ENCODE results near the gene LARP4B.

Gene LARP4B

DNA sequence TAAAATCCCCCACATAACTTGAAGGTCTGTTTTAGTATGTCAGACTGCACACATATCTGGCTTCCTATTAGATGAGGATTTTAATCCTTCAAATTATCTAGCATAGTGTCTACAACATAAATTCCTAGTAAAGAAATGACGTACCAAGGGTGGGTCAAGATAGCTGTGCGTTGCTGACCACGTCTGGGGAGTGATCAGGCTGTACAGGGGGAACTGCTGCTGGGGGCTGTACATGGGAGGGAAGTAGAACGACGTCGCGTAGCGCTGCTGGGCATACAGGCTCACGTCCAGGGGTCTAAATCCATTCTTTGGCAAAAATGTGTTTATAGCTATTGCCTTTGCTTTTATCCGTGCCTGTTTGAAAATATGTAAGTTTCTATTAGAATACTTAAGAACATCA is 102.3 kb downstream of the LARP4B start:
- H3K4me3 ChIP-seq (ENCODE audit: low read length in 2 of 2) = no peak overlapping the region
- peaks cover 43% of the 10 kb centered on the region in 2 donors for H3K36me3 ChIP-seq (ENCODE audit: control insufficient read depth in 2 of 2, insufficient read depth in 2 of 2, low read length in 2 of 2)
- H3K9ac ChIP-seq (ENCODE audit: low read length in 2 of 2) = no peak overlapping the region
- H3K27ac ChIP-seq (ENCODE audit: low read length) = no peak overlapping the region
- no peaks in the 10 kb centered on the region for H3K9me3 ChIP-seq (ENCODE audit: control insufficient read depth in 2 of 2, low read length in 2 of 2)
- H3K27me3 ChIP-seq (ENCODE audit: control insufficient read depth in 1 of 2, insufficient read depth in 2 of 2, low read length in 2 of 2) = no peaks in the 10 kb centered on the region
- no peaks in the 10 kb centered on the region for H3K4me1 ChIP-seq (ENCODE audit: control insufficient read depth, insufficient read depth, low read length)

DNA sequence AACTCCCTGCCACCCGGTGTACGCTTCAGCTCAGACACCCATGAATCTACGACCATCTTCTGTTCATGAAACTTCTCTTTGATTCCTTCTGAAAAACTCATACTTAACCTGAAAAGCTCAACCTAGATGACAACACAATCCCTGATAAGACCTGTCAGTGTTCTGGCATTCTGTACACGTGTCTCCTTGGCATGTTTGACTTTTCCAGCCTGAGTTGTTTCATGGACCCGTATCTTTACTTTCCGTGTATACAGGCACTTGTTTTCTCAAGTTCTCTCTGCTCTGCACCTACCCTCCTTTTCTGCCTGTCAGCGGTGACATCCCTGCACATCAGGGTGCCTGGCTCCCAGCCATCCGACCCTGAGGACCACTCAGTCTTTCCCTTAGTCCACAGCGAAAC is 103.3 kb downstream of the LARP4B start:
- H3K9me3 ChIP-seq (ENCODE audit: control insufficient read depth in 2 of 2, low read length in 2 of 2) = no peaks in the 10 kb centered on the region
- H3K36me3 ChIP-seq (ENCODE audit: control insufficient read depth in 2 of 2, insufficient read depth in 2 of 2, low read length in 2 of 2) = peaks cover 53% of the 10 kb centered on the region in 2 donors

DNA sequence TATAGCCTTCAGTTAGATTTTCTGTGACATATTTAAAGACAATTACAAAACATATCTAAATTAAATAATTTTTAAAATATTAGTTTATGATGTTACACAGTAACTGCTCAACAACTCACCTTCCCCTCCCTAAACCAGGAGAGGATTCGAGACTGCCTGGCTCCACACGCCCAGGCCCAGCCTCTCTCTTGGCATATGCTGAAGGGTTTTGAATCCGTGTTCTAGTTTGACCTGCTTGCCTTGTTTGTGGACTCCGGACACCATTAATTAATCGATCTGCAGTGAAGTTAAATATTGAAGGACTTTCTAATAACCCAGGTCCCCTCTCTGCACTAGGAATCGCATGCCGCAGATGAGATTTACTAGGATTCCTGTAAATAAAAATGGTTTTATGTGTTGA is 106.6 kb downstream of the LARP4B start:
- Histone ChIP-seq H3K4me3 (ENCODE audit: low read length in 2 of 2) (no peak overlapping the region), H3K36me3 (ENCODE audit: control insufficient read depth in 2 of 2, insufficient read depth in 2 of 2, low read length in 2 of 2) (peaks cover 67 to 73% of the 10 kb centered on the region in 2 donors)

More for the DNA sequence above, 103.3 kb downstream of the LARP4B start:
- no peaks in the 10 kb centered on the region for H3K27me3 ChIP-seq (ENCODE audit: control insufficient read depth in 1 of 2, insufficient read depth in 2 of 2, low read length in 2 of 2)
- H3K9ac ChIP-seq (ENCODE audit: low read length in 2 of 2) = no peak overlapping the region
- H3K4me3 ChIP-seq (ENCODE audit: low read length in 2 of 2) = no peak overlapping the region
- no peaks in the 10 kb centered on the region for H3K4me1 ChIP-seq (ENCODE audit: control insufficient read depth, insufficient read depth, low read length)
- H3K27ac ChIP-seq (ENCODE audit: low read length) = no peak overlapping the region

DNA sequence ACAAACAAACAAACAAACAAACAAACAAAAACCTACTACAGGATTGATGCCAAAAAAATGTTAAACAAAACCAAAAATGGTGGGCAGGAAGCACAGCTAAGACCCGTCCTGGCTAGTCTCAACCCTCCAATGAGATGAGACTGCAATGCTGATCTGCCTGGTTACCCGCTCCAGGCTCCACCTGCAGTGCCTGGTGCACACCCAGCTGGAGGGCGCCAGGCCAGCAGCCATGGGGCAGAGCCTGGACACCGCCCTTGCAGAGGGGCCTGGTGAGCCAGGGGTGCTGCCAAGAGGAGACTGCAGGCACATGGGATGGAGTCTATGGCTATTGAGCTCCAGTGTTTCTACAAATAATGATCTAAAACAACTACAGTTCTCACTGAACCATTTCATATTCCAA is 107.0 kb downstream of the LARP4B start:
- Histone ChIP-seq H3K27ac (ENCODE audit: low read length) (no peak overlapping the region), H3K4me3 (ENCODE audit: low read length in 2 of 2) (no peak overlapping the region), H3K9me3 (ENCODE audit: control insufficient read depth in 2 of 2, low read length in 2 of 2) (no peaks in the 10 kb centered on the region), H3K36me3 (ENCODE audit: control insufficient read depth in 2 of 2, insufficient read depth in 2 of 2, low read length in 2 of 2) (peaks cover 72 to 76% of the 10 kb centered on the region in 2 donors), H3K27me3 (ENCODE audit: control insufficient read depth in 1 of 2, insufficient read depth in 2 of 2, low read length in 2 of 2) (no peaks in the 10 kb centered on the region), H3K4me1 (ENCODE audit: control insufficient read depth, insufficient read depth, low read length) (no peaks in the 10 kb centered on the region), H3K9ac (ENCODE audit: low read length in 2 of 2) (no peak overlapping the region)

More for the DNA sequence above, 106.6 kb downstream of the LARP4B start:
- Histone ChIP-seq H3K27ac (ENCODE audit: low read length) (no peak overlapping the region), H3K27me3 (ENCODE audit: control insufficient read depth in 1 of 2, insufficient read depth in 2 of 2, low read length in 2 of 2) (no peaks in the 10 kb centered on the region), H3K9ac (ENCODE audit: low read length in 2 of 2) (no peak overlapping the region), H3K4me1 (ENCODE audit: control insufficient read depth, insufficient read depth, low read length) (no peaks in the 10 kb centered on the region), H3K9me3 (ENCODE audit: control insufficient read depth in 2 of 2, low read length in 2 of 2) (no peaks in the 10 kb centered on the region)

- Histone ChIP-seq H3K4me1 (ENCODE audit: control insufficient read depth, insufficient read depth, low read length) (no peaks in the 10 kb centered on the region), H3K4me3 (ENCODE audit: low read length in 2 of 2) (no peak overlapping the region), H3K27ac (ENCODE audit: low read length) (no peak overlapping the region), H3K36me3 (ENCODE audit: control insufficient read depth in 2 of 2, insufficient read depth in 2 of 2, low read length in 2 of 2) (peaks cover 66 to 70% of the 10 kb centered on the region in 2 donors), H3K27me3 (ENCODE audit: control insufficient read depth in 1 of 2, insufficient read depth in 2 of 2, low read length in 2 of 2) (no peaks in the 10 kb centered on the region), H3K9me3 (ENCODE audit: control insufficient read depth in 2 of 2, low read length in 2 of 2) (no peaks in the 10 kb centered on the region), H3K9ac (ENCODE audit: low read length in 2 of 2) (no peak overlapping the region)
Observed at GRCh38 chr10:822661-823367, 108.7 kb downstream of the LARP4B start.

GRCh38 chr10:822197-822596 is 109.3 kb downstream of the LARP4B start:
- Histone ChIP-seq H3K27ac (ENCODE audit: low read length) (no peak overlapping the region), H3K27me3 (ENCODE audit: control insufficient read depth in 1 of 2, insufficient read depth in 2 of 2, low read length in 2 of 2) (no peaks in the 10 kb centered on the region), H3K9me3 (ENCODE audit: control insufficient read depth in 2 of 2, low read length in 2 of 2) (no peaks in the 10 kb centered on the region), H3K36me3 (ENCODE audit: control insufficient read depth in 2 of 2, insufficient read depth in 2 of 2, low read length in 2 of 2) (peaks cover 68 to 72% of the 10 kb centered on the region in 2 donors), H3K4me1 (ENCODE audit: control insufficient read depth, insufficient read depth, low read length) (no peaks in the 10 kb centered on the region), H3K9ac (ENCODE audit: low read length in 2 of 2) (no peak overlapping the region), H3K4me3 (ENCODE audit: low read length in 2 of 2) (no peak overlapping the region)

DNA sequence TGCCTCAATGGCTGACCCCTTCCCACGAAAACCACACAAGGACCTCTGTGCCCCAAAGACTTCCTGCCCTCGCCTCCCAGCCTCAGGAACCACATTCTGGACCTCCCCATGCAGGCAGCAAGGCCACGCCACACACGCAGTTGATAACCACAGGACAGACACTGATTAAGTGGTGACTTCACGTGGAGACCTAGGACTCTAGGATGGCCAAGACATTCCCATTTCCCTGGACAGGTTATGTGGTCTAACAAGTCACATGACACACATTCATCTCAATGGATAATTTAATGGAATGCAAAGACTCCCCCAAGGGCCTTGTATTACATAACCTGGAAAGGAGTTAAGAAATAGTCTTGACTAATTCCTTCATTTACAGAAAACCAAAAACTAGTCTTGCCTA is 110.2 kb downstream of the LARP4B start:
- Histone ChIP-seq H3K9ac (ENCODE audit: low read length in 2 of 2) (no peak overlapping the region), H3K36me3 (ENCODE audit: control insufficient read depth in 2 of 2, insufficient read depth in 2 of 2, low read length in 2 of 2) (peaks cover 75 to 81% of the 10 kb centered on the region in 2 donors), H3K4me1 (ENCODE audit: control insufficient read depth, insufficient read depth, low read length) (no peaks in the 10 kb centered on the region), H3K27me3 (ENCODE audit: control insufficient read depth in 1 of 2, insufficient read depth in 2 of 2, low read length in 2 of 2) (no peaks in the 10 kb centered on the region), H3K4me3 (ENCODE audit: low read length in 2 of 2) (no peak overlapping the region), H3K27ac (ENCODE audit: low read length) (no peak overlapping the region), H3K9me3 (ENCODE audit: control insufficient read depth in 2 of 2, low read length in 2 of 2) (no peaks in the 10 kb centered on the region)

DNA sequence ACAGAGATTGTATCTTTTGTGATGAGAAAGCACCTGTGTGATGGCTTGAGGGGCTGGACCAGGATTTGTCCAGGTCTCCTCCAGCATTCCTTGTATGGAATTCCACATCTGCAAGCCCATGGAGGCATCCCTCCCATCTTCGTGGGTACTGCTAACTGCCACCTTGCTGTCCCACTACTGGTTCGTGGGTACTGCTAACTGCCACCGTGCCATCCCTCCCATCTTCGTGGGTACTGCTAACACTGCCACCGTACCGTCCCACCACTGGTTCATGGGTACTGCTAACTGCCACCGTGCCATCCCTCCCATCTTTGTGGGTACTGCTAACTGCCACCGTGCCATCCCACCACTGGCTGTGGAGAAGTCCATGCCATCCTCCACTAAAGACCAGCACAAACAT is 111.7 kb downstream of the LARP4B start:
- H3K27ac ChIP-seq (ENCODE audit: low read length) = no peak overlapping the region
- no peaks in the 10 kb centered on the region for H3K27me3 ChIP-seq (ENCODE audit: control insufficient read depth in 1 of 2, insufficient read depth in 2 of 2, low read length in 2 of 2)
- peaks cover 75 to 76% of the 10 kb centered on the region in 2 donors for H3K36me3 ChIP-seq (ENCODE audit: control insufficient read depth in 2 of 2, insufficient read depth in 2 of 2, low read length in 2 of 2)
- no peaks in the 10 kb centered on the region for H3K9me3 ChIP-seq (ENCODE audit: control insufficient read depth in 2 of 2, low read length in 2 of 2)
- H3K4me3 ChIP-seq (ENCODE audit: low read length in 2 of 2) = no peak overlapping the region
- no peak overlapping the region for H3K9ac ChIP-seq (ENCODE audit: low read length in 2 of 2)
- no peaks in the 10 kb centered on the region for H3K4me1 ChIP-seq (ENCODE audit: control insufficient read depth, insufficient read depth, low read length)

- no peak overlapping the region for H3K4me3 ChIP-seq (ENCODE audit: low read length in 2 of 2)
- no peaks in the 10 kb centered on the region for H3K9me3 ChIP-seq (ENCODE audit: control insufficient read depth in 2 of 2, low read length in 2 of 2)
- no peaks in the 10 kb centered on the region for H3K4me1 ChIP-seq (ENCODE audit: control insufficient read depth, insufficient read depth, low read length)
- H3K27me3 ChIP-seq (ENCODE audit: control insufficient read depth in 1 of 2, insufficient read depth in 2 of 2, low read length in 2 of 2) = no peaks in the 10 kb centered on the region
- H3K27ac ChIP-seq (ENCODE audit: low read length) = no peak overlapping the region
- no peak overlapping the region for H3K9ac ChIP-seq (ENCODE audit: low read length in 2 of 2)
- H3K36me3 ChIP-seq (ENCODE audit: control insufficient read depth in 2 of 2, insufficient read depth in 2 of 2, low read length in 2 of 2) = peaks cover 77% of the 10 kb centered on the region in 2 donors
Observed at GRCh38 chr10:819326-819725, 112.2 kb downstream of the LARP4B start.

DNA sequence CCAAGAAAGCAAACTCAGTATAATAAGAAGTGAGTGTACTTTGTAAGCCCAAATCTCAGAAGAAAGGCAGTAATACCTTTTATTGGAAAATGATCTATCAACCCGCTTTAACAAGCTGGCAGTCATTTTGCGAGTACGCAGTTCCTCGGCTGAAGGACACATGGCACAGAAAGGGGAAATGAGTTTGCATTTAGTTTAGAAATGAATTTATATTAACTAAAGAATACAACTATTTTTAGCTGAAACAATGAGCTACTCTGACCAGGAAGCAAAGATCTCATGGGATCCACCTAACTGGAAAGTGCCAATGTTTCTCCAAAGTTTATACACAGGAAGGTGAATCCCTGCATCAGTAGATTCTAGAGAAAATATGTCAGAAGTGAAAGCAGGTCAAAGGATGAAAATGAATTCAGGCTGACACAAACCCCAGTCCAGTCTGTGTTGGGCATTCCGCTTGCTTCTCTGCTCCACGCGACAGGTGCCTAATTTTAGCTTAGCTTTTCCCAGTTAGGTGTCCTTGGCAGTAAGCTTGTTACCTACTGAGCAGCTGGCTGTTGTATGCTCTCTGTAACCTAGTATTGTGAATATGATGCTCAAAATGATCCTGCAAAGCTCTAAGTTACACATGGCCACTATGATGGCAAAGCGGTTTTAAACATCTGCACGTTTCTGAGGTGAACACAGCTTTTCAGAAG is 112.8 kb downstream of the LARP4B start:
- Histone ChIP-seq H3K4me3 (ENCODE audit: low read length in 2 of 2) (no peak overlapping the region), H3K4me1 (ENCODE audit: control insufficient read depth, insufficient read depth, low read length) (no peaks in the 10 kb centered on the region), H3K36me3 (ENCODE audit: control insufficient read depth in 2 of 2, insufficient read depth in 2 of 2, low read length in 2 of 2) (peaks cover 72 to 74% of the 10 kb centered on the region in 2 donors), H3K27me3 (ENCODE audit: control insufficient read depth in 1 of 2, insufficient read depth in 2 of 2, low read length in 2 of 2) (no peaks in the 10 kb centered on the region), H3K9ac (ENCODE audit: low read length in 2 of 2) (no peak overlapping the region), H3K27ac (ENCODE audit: low read length) (no peak overlapping the region), H3K9me3 (ENCODE audit: control insufficient read depth in 2 of 2, low read length in 2 of 2) (no peaks in the 10 kb centered on the region)

- peaks cover 70 to 71% of the 10 kb centered on the region in 2 donors for H3K36me3 ChIP-seq (ENCODE audit: control insufficient read depth in 2 of 2, insufficient read depth in 2 of 2, low read length in 2 of 2)
- no peak overlapping the region for H3K27ac ChIP-seq (ENCODE audit: low read length)
- H3K9me3 ChIP-seq (ENCODE audit: control insufficient read depth in 2 of 2, low read length in 2 of 2) = no peaks in the 10 kb centered on the region
- no peaks in the 10 kb centered on the region for H3K27me3 ChIP-seq (ENCODE audit: control insufficient read depth in 1 of 2, insufficient read depth in 2 of 2, low read length in 2 of 2)
- no peak overlapping the region for H3K9ac ChIP-seq (ENCODE audit: low read length in 2 of 2)
- H3K4me3 ChIP-seq (ENCODE audit: low read length in 2 of 2) = no peak overlapping the region
- H3K4me1 ChIP-seq (ENCODE audit: control insufficient read depth, insufficient read depth, low read length) = no peaks in the 10 kb centered on the region
Observed at GRCh38 chr10:818010-818409, 113.5 kb downstream of the LARP4B start.
